Body of pancreas (tissue), 4 donors: ENCODE measurements around the gene PEAK1. TPM values are rescaled to one million over a fixed set of nuclear protein-coding genes. Genes with fewer than 3 reads are reported as not detected.

ENCODE experiments used
- ATAC-seq: fragments of 150-250 bp; one replicate; pipeline ENCODE4 v1.9.1; 2016
- DNase-seq, 4 donors: peaks; one replicate each; pipeline ENCODE4 v3.0.0-alpha.2; 2019
- H3K27ac ChIP-seq, 4 donors: fragments of 200-600 bp; sonication (generic); 1 replicate in 3 of 4; 2 replicates in 1 of 4; pipeline versions ENCODE4 v1.5.1 to v1.6.1; 2016 to 2019; ENCODE audit warnings: mild to moderate bottlenecking in 1 of 4, mixed read lengths in 1 of 4, moderate library complexity in 1 of 4
- H3K27me3 ChIP-seq, 2 donors: fragments of 200-600 bp; sonication (generic); one replicate each; pipeline ENCODE4 v1.6.0; 2016; ENCODE audit warnings: mild to moderate bottlenecking in 1 of 2
- H3K36me3 ChIP-seq, 2 donors: fragments of 200-600 bp; sonication (generic); replicated peaks in 1 of 2; 2 replicates each; pipeline ENCODE4 v1.5.1; 2016; ENCODE audit warnings: low read depth in 2 of 2; ENCODE audit not compliant: insufficient read depth in 1 of 2
- H3K4me1 ChIP-seq: fragments of 200-600 bp; sonication (generic); one replicate; pipeline ENCODE4 v1.6.0; 2016
- H3K4me3 ChIP-seq, 2 donors: fragments of 200-600 bp; sonication (generic); 1 replicate in 1 of 2; 2 replicates in 1 of 2; pipeline ENCODE4 v1.5.1; 2016 to 2019
- H3K9me3 ChIP-seq, 3 donors: fragments of 200-600 bp; sonication (generic); 1 replicate in 2 of 3; 2 replicates in 1 of 3; pipeline ENCODE4 v1.5.1; 2016
- CTCF ChIP-seq, 7 experiments: fragments of 450-650 bp in 4 of 7; fragments of 200-600 bp in 3 of 7; sonication (generic) in 3 of 7; IDR thresholded peaks; one replicate each; pipeline ENCODE4 v1.5.1; 2016 to 2019; ENCODE audit warnings: antibody characterized with exemption in 7 of 7
- POLR2A ChIP-seq, 3 donors: fragments of 450-650 bp; IDR thresholded peaks; one replicate each; pipeline ENCODE4 v1.6.1; 2016; ENCODE audit warnings: antibody characterized with exemption in 3 of 3, mild to moderate bottlenecking in 2 of 3
- WGBS, 2 donors: methylation state at CpG; one replicate each; pipeline ENCODE4 v1.1.5; 2017; 5-methylcytosine and 5-hydroxymethylcytosine counted together
- intact Hi-C: fragments of 100-400 bp; cut with DNase I; formaldehyde crosslinking; loops from one replicate; pipeline ENCODE4 v1.15.1; 2023
- total RNA-seq, 2 donors: library from RNA; depleted of rRNA; stranded (reverse); fragments of >200 nt; gene quantifications; one replicate each; pipeline ENCODE4 v1.1.0, GENCODE V29; 2016

Gene PEAK1
- total RNA-seq, 2 donors from 2014 or later: 12.5 to 13.2 TPM

GRCh38 chr15:77311618-77312398 is 108.1 kb downstream of the PEAK1 start:
- intact Hi-C loops: no loop called here
- 79 to 92% methylated on average over 8 of the region's 8 CpGs for WGBS, 2 donors
- Histone ChIP-seq H3K4me1 (no peaks in the 10 kb centered on the region), H3K9me3 (no peaks in the 10 kb centered on the region), H3K27ac (no peak overlapping the region), H3K4me3 (no peak overlapping the region), H3K27me3 (no peaks in the 10 kb centered on the region), H3K36me3 (no peaks in the 10 kb centered on the region)
- no peak for DNase-seq
- no peak for TF ChIP-seq POLR2A (IDR thresholded peaks at IDR 0.05)
- no peak for TF ChIP-seq CTCF (IDR thresholded peaks at IDR 0.05)
- no peak for ATAC-seq

GRCh38 chr15:77311020-77311419 is 108.9 kb downstream of the PEAK1 start:
- ATAC-seq: no peak
- WGBS, 2 donors: 92 to 98% methylated on average over 4 of the region's 4 CpGs

GRCh38 chr15:77309392-77309791 is 110.5 kb downstream of the PEAK1 start:
- no peaks in the 10 kb centered on the region for H3K27me3 ChIP-seq
- H3K4me3 ChIP-seq: no peak overlapping the region
- H3K27ac ChIP-seq: no peak overlapping the region
- DNase-seq: no peak
- no peak for ATAC-seq
- H3K9me3 ChIP-seq: no peaks in the 10 kb centered on the region
- intact Hi-C loops: no loop called here
- no peak for TF ChIP-seq CTCF (IDR thresholded peaks at IDR 0.05)
- no peak for TF ChIP-seq POLR2A (IDR thresholded peaks at IDR 0.05)
- no peaks in the 10 kb centered on the region for H3K36me3 ChIP-seq
- H3K4me1 ChIP-seq: no peaks in the 10 kb centered on the region

More at GRCh38 chr15:77311020-77311419, 108.9 kb downstream of the PEAK1 start:
- Histone ChIP-seq H3K27ac (no peak overlapping the region), H3K36me3 (no peaks in the 10 kb centered on the region), H3K4me3 (no peak overlapping the region), H3K27me3 (no peaks in the 10 kb centered on the region), H3K4me1 (no peaks in the 10 kb centered on the region), H3K9me3 (no peaks in the 10 kb centered on the region)
- no peak for DNase-seq
- intact Hi-C loops: no loop called here
- TF ChIP-seq CTCF (IDR thresholded peaks at IDR 0.05) (no peak), POLR2A (IDR thresholded peaks at IDR 0.05) (no peak)

- 72 to 88% methylated on average over 2 of the region's 2 CpGs for WGBS, 2 donors
- ATAC-seq (no peak), DNase-seq (no peak)
- intact Hi-C loops: no loop called here
- no peak overlapping the region for H3K4me3 ChIP-seq
- H3K27me3 ChIP-seq: no peaks in the 10 kb centered on the region
- no peak overlapping the region for H3K27ac ChIP-seq
- TF ChIP-seq CTCF (IDR thresholded peaks at IDR 0.05) (no peak), POLR2A (IDR thresholded peaks at IDR 0.05) (no peak)
- H3K4me1 ChIP-seq: no peaks in the 10 kb centered on the region
- no peaks in the 10 kb centered on the region for H3K36me3 ChIP-seq
- no peaks in the 10 kb centered on the region for H3K9me3 ChIP-seq
Observed at GRCh38 chr15:77305953-77306352, 114.0 kb downstream of the PEAK1 start.

GRCh38 chr15:77296773-77297337 is 123.0 kb downstream of the PEAK1 start:
- intact Hi-C loops: no loop called here
- DNase-seq (no peak), ATAC-seq (no peak)
- no peaks in the 10 kb centered on the region for H3K36me3 ChIP-seq
- 59 to 66% methylated on average over 2 of the region's 2 CpGs for WGBS, 2 donors
- H3K9me3 ChIP-seq: no peaks in the 10 kb centered on the region
- no peaks in the 10 kb centered on the region for H3K27me3 ChIP-seq
- H3K27ac ChIP-seq: no peak overlapping the region
- TF ChIP-seq CTCF (IDR thresholded peaks at IDR 0.05) (no peak), POLR2A (IDR thresholded peaks at IDR 0.05) (no peak)
- no peak overlapping the region for H3K4me3 ChIP-seq
- H3K4me1 ChIP-seq: peaks cover 7% of the 10 kb centered on the region
